GM18861 (cell line): ENCODE measurements around the gene KCNJ4.
"Not testable (repeated sequence)": the region's sequence is repeated elsewhere in the genome, so short reads cannot be mapped to it uniquely, and the experiment has no call there.

Source experiments
- ATAC-seq: cut with Tn5 transposase; IDR thresholded peaks from one replicate; pipeline ENCODE4 v1.9.1; 2021; ENCODE audit not compliant: unreplicated experiment

KCNJ4 gene

DNA sequence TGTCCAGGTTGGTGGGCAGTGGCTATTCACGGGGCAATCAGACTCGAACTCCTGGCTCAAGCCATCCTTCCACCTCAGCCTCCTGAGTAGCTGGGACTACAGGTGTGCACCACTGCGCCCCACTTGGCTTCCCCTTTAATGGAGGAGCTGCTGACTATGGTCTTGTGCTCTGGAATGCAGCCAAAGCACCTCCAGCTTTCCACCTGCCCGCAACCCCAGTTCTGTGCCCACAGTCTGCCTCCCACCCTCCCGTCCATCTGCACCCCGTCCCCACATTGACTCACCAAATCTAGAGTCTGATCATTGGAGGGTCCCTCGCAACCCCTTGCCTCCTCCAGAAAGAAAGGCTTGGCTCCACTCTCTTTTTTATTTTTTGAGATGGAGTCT lies 41.0 kb downstream of the KCNJ4 start:
- no peak for ATAC-seq

DNA sequence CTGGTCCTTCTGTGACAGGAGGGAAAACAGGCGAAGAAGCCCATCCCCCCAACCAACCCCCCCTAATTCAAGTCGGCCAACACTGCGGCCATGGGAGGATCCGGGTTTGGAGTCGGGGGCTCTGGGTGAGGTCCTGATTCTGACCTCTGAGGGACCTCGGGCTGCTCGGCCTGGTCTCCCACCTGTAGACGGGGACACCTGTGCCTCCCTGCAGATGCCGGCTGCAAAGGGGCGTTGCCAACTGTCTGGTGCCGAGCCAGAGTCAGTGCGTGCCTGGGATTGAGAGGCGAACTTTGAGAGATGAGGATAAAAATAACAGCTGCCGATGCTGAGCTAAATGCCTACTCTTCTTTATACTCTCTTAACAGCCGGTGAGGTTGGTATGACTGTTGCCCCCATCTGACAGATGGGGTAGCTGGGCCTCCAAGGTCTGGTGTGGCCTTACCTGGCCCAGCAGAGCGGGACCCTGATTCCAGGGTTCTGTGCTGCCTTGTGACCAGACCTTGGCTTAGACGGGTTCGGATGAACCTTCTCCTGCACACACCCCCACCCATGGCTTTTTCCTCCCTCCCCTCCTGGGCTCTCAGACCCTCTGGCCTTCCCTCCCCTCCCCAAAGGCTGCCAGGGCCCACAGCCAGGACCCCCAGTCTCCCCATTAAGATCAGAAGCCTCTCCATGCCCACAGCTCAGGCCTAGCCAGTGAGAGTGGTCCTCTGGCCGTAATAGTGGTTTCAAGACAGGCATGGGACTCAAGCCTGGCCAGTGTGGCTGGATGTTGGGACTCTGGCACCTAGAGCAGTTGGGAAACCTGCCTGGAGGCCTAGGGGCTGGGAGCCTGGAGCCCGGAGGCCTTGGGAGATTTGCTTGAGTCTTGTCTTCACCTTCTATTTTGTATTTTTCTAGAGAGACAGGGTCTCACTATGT lies 41.7 kb downstream of the KCNJ4 start:
- no peak for ATAC-seq

DNA sequence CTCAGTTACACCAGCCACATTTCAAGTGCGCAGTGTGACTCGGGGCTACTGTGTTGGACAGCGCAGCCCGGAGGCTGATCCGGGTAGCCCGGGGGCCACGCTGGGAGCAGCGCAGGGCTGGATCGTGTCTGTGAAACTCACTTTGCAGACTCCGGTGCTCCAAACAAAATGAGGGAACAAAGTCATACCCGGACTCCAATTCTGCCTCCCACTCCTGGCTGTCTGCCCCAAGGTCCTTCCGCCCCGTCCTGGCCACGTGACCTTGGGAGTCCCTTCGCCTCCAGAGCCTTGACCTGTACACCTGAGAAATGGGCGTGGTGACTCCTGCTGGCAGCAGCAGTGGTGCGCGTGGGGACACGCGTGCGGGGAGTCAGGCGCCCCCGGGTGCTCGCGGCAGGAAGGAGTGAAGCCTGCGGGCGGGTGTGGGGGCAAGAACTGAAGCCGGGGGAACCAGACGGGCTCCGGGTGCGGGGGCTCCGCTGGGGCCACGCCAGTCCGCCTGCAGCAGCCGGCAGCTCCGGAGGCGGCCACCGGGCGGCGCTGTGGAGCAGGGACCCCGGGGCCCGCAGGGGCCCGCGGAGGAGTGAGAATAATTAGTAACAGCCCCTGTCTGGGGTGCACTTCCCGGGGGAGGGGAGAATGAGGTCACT lies 42.4 kb downstream of the KCNJ4 start:
- no peak for ATAC-seq

DNA sequence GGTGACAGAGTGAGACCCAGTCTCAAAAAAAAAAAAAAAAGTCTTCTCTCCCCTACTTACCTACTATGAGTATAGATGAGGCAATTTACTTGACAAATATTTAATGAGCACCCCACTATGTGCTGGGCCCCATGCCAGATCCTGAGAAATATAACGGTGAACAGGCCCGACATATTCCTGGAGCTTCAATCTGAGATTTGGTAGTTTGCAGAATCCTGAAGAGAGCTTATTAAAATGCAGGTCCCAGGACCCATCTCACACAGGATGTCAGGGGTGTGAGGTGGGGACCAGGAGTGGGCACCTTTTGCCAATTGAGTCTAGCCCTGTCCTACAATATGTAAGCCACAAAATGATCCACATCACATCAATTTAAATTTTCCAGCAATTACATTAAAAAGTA lies 44.0 kb downstream of the KCNJ4 start:
- no peak for ATAC-seq

DNA sequence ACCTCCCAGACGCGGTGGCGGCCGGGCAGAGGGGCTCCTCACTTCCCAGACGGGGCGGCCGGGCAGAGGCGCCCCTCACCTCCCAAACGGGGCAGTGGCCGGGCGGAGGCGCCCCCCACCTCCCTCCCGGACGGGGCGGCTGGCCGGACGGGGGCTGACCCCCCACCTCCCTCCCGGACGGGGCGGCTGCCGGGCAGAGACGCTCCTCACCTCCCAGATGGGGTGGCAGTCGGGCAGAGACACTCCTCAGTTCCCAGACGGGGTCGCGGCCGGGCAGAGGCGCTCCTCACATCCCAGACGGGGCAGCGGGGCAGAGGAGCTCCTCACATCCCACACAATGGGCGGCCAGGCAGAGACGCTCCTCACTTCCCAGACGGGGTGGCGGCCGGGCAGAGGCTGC lies 45.1 kb downstream of the KCNJ4 start:
- ATAC-seq: not testable (repeated sequence)

DNA sequence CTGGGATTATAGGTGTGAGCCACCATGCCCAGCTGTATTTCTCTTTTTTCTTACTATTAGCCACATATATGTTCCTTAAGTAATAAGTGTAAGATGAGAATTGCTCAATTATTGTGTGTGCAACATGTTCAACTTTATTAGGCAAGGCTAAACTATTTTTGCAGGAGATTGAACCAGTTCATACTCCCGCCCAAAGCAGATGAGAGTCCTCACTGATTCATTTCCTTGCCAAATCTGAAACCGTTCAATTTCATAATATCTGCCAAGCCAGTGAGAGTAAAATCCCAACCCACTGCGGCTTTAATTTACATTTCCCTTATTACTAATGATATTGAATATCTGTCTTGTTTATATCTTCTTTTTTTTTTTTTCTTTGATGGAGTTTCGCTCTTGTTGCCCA lies 48.4 kb downstream of the KCNJ4 start:
- ATAC-seq: no peak

DNA sequence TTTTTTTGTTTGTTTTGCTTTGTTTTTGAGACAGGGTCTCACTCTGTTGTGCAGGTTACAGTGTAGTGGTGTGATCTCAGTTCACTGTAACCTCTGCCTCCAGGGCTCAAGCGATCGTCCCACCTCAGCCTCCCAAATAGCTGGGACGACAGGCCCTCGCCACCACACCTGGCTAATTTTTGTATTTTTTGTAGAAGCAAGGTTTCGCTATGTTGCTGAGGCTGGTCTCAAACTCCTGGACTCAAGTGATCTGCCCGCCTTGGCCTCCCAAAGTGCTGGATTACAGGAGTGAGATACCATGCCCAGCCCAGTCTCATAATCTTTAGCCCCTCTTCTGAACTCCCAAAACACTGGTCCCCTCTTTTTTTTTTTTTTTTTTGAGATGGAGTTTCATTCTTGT lies 50.6 kb downstream of the KCNJ4 start:
- ATAC-seq: no peak

DNA sequence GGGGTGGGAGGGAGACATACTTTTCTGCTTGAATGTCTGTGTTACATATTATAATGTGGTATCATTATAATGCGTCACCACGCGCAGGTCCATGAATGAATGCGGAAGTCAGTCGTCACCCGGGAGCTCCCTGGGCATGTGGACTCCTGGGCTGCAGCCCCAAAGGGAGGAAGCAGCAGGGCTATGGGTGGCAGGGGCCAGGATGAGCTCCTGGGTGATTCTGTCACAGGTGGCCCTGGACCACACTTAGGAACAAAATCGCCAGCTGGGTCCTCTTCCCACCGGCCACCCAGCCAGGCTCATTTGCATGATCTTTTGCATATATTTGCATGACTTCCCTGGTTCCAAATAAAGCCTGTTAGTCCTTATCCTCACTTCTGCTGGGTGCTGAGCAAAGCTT lies 51.2 kb downstream of the KCNJ4 start:
- no peak for ATAC-seq

DNA sequence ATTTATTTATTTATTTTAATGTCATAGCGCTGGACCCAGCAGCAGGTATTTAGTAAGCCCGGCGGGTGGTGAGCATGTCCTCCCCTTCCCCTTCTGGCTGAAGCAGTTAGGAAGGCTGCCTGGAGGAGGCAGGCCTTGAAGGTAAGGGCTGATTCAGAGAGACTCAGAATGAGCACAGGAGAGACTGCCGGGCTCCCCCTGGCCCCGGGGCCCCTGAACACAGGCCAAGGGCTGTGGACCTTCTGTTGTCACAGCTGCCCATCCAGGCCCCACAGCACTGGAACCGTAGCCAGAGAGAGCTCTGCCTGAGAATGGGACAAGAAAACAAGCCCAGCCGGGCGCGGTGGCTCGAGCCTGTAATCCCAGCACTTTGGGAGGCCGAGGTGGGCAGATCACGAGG lies 52.8 kb downstream of the KCNJ4 start:
- no peak for ATAC-seq

DNA sequence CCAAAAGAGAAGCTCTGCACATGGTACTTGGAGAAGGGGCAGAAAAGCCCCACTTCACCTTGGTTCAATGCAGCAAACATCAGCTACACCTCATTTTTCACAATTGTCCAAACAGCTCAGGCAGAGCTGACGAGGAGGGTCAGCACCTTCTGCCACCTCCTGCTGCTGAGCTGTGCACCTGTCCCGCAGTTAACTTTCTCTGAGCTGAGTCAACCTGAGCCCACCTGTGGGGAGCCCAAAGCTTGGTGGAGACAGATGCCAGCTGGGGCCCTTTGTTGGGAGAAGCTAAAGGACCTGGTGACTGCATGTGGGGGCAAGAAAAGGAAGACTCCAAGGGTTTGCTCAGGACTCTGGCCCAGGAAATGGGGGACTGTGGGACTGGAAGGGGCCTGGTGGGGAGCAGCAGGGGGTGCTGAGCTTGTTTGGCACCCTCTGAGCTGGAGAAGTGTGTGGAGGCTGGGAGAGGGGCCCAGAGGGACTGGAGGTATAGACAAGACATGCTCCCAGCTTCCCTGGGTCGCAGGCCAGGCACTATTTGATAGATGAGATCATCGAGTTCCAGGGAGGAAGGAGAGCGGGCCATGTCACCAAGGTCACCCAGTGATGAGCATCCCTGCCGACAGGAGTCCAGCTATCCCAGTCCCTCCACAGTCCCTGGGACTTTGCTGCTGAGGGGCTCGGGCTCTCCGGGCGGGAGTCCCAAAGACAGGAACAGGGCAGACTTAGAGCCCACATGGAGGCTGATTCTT lies 53.5 kb downstream of the KCNJ4 start:
- no peak for ATAC-seq

DNA sequence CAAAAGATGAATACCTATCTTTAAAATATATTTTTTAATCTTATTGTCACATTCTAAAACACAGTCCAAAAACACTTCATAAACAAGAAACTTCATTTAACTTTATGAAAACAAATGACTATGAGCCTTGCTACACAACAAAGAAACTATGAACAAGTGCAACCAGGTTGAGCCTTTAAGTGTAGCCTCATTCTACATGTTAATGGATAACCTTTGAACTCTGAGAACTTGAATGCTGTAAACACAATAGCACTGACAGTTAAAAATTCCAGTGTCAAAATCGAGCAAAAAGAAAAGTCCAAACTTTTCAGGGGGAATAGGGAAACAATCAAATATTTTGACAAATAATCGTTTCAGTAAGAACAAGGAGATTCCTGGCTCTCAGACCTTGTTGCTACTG lies 54.7 kb downstream of the KCNJ4 start:
- ATAC-seq: not testable (repeated sequence)

DNA sequence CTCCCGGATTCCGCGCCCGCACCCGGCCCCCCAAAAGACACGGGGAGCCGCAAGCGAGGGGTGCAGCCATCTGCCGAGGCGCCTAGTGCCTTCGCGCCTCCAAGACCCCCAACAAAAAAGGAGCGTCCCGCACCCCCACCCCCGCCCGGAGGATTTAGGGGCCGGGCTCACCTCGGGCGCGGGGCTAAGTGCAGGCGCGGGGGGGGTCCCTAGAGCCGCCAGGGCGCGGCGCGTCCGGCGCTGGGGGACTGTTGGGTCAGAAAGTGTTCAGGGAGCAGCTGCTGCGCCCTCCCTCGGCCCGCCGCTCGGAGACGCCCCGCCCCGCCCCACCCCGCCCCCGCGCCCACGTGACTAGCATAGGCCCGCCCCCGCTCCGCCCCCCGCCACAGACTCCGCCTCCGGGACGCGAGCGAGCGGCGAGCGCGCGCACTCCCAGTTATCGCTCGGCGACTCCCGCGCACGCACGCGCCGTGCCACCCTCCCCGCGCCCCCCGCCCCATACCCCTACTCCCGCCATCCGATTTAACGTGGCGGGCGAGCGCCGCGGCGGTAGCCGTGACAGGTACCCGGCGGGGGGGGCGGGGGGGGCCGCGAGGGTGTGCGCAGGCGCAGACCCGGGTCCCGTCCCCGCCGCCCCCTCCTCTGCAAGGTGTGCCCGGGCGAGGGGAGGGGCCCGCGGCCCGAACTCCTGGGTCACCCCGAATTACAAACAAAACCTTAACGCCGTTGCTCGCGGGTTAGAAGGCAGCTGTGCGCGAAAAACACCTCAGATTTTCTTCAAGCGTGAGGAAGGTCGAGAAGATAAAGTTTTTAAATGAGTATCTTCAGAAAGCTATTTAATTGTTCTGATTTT lies 56.2 kb downstream of the KCNJ4 start:
- no peak for ATAC-seq

DNA sequence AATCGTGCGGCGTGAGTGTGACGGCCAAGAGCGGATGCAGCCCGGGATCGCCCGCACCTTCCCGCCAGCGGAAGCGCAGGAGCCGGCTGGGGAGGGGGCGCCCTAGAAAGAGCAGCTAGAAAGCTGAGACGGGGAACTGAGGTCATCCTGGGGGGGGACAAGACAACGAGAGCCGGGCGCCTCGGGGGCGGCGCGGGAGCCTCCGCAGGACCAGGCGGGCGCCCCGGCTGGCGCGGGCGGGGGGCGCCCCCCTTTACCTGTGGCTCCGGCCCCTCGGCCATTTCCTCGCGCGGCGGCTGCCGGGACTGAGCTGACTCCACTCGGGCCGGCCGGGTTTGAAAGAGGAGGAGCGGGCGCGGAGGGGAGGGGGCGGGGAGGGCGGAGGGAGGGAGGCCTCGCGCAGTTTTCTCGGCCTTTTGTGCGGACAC lies 56.8 kb downstream of the KCNJ4 start:
- not testable (repeated sequence) for ATAC-seq

DNA sequence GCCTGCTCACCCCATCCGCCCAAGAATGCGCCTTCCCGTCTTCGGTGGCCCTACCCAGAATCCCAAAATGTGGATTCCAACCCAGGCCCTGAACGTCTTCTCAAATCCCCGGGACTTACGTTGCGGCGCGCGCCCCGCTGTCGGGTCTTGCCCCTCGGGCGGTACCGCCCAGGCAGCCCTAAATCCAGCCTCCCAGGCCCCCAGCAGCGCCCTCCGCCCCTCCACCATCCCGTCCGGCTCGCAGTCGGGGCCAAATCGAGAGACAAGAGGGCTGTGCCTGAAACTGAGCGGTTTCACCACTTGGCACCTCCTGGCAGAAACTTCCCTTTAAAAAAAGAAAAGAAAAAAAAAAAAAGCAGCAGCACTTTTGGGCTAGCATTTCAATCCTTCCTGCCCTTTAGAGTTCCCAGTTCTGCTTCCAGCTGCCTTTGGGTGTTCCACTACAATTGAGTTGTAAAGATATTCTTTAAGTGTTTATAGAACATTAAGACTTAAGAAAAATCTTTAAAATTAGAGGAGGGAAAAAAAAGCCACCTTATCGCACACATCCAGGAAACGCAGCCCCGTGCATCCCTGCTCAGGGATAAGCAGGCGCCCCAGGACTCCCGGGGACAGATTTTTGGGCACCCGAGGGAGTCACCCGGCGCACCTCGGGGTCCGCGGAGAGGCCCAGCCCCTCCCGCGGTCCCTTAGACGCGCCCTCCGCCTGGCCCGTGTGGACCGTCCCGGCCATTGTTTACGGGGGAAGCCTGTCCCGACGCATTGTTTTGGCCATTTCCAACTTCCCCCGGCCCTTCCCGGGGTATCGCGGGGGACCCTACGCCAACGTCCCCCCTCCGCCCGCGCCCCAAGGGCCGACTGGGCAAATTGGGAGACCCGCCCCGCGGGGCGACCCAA lies 57.6 kb downstream of the KCNJ4 start:
- no peak for ATAC-seq

DNA sequence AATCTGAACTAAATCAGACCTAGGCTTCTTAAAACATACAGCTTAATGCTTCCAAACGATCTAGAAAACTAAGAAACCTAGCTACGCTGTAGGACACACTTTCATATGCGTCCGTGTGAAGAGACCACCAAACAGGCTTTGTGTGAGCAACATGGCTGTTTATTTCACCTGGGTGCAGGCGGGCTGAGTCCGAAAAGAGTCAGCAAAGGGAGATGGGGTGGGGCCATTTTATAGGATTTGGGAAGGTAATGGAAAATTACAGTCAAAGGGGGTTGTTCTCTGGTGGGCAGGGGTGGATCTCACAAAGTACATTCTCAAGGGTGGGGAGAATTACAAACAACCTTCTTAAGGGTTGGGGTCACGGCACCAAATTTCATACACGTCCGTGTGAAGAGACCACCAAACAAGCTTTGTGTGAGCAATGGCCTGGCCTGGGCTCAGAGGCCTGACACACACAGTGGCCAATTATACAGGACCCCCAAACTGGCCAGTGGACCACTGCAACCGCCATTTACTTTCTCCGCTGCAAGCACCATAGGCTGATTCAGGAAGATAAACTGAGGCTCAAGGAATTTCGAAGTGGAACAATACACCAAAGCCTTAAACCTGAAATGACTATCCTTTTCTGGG lies 58.4 kb downstream of the KCNJ4 start:
- ATAC-seq: not testable (repeated sequence)

DNA sequence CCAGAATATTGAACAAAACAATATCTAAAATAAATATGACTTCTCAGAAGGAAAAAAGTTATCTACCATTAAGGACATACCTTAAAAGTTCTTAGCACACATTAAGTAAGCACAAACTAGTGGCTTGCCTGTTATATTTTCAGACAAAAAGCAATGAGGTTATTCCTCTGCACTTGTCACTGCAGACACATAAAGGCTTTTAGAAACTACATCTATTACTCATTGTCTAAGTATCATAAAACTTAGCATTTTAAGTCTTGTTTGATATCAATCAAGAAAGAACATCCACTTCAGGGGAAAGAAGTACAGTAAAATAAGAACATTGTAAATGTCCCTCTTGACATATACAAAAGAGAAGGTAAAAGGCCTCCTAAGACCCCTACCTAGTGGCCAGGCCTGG lies 59.1 kb downstream of the KCNJ4 start:
- ATAC-seq: not testable (repeated sequence)

DNA sequence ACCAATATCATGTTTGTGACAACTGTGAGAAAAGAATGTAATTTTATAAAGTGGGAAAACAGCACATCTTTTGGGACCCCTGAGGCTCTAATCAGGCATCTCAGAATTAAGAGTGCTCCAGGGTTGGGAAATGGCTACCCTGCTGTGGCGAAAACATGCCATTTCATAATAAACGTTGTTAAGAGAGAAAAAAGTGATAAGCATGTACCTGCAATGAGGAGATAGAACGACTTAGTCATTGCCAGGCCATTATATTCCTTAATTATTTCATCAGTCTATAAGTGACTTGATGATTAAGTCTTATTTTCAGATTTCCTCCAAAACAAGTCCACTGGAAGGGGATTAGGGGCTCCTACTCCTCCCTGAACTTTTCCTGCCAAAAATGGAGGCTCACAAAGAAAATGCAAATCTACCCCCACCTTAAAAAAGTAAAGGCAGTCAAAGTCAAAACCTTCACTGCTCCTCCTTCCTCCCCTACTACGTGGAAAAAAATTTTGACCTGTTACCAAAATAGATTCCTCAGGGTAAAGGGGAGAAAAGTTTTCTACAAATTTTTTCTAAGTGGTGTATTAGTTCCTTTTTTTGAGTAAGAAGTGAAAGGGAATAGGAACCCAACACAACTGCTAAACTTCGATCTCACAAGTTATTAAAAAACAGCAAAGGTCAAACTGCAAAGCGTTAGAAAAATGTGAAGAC lies 59.9 kb downstream of the KCNJ4 start:
- not testable (repeated sequence) for ATAC-seq

DNA sequence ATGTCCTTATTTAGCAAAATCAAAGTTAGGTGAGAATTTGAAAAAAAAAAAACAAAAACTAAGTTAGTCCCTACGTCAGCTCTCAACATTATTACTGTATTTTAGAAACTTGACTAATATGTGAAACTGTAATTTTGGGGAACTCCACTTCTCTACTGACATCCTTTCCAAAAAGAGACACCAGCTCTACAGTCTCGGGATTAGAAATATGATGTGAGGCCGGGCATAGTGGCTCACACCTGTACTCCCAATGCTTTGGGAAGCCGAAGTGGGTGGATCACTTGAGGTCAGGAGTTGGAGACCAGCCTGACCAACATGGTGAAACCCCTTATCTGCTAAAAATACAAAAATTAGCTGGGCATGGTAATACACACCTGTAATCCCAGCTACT lies 65.6 kb downstream of the KCNJ4 start:
- not testable (repeated sequence) for ATAC-seq
